Stromal cell of bone marrow (primary cell): ENCODE results near the gene CEACAM3.
A peak's percentile ranks its signal among the peaks of the same experiment; 100 is the strongest.

Experiments used
- DNase-seq: peaks from one replicate; pipeline ENCODE4 v3.0.0-alpha.2; 2012; ENCODE audit warnings: low read depth

The CEACAM3 gene

GRCh38 chr19:41844601-41845000 lies 48.2 kb downstream of the CEACAM3 start, which contains the start of gene LYPD4:
Gene LYPD4, minus strand, starts transcription at chr19:41844683. Its CDS starts 5,398 bp downstream, at chr19:41839285.
- no peak for DNase-seq

DNA sequence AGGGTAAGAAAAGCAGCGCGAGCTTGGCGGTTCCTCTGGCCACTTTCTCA lies 48.4 kb downstream of the CEACAM3 start, which contains the start of gene DMRTC2:
TSS of gene DMRTC2 (plus strand) at position 42 of the 50 bp plus-strand sequence. CDS start 2,387 bp downstream, outside the sequence.
- no peak for DNase-seq

DNA sequence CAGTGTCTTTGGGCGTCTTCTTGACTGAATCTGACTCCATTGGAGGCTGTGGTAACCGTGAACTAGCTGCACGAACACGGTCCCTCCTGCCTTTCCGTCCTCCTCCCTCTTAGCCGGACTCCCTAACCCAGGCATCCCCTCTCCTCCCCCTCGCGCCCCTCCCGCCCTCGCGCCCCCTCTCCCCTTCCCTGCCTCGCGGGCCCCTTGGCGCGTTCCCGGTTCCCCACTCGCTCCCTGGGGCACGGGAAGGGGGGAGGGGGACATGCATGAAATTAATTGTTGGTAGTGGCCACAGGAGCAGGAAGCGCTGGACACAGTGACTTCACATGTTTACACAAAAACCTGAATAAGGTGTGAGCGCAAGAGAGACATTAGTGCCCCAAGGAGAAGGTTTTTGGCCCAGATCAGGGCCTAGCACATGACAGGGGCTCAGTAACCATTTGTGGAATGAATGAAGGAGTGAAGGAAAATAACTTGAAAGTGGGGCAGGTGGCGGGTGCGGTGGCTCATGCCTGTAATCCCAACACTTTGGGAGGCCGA lies 48.7 kb downstream of the CEACAM3 start:
- DNase-seq, result no peak

DNA sequence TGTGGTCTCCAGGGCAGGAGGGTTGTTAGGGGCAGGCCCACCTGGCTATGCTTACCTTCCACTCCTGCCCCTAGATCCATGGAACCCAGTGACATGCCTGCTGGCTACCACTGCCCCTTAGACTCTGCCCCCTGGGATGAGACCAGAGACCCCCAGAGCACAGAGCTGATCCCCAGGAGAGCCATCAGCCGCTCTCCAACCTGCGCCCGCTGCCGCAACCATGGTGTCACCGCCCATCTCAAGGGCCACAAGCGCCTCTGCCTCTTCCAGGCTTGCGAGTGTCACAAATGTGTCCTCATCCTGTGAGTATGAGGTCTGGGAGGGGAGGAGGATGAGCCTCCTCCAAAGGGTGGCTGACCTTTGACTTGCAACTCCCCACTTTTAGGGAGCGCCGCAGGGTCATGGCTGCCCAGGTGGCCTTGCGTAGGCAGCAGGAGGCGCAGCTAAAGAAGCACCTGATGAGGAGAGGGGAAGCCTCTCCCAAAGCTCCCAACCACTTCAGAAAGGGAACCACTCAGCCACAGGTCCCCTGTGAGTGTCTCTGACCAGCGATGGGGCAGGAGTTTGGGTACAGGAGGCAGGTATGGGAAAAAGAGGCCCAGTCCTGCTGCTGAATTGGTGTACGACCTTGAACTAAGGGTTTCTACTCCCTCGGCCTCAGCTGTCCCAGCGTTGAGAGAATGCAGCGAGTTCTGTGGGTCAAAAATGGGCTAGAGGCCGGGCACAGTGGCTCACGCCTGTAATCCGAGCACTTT lies 51.1 kb downstream of the CEACAM3 start:
- DNase-seq, result no peak

DNA sequence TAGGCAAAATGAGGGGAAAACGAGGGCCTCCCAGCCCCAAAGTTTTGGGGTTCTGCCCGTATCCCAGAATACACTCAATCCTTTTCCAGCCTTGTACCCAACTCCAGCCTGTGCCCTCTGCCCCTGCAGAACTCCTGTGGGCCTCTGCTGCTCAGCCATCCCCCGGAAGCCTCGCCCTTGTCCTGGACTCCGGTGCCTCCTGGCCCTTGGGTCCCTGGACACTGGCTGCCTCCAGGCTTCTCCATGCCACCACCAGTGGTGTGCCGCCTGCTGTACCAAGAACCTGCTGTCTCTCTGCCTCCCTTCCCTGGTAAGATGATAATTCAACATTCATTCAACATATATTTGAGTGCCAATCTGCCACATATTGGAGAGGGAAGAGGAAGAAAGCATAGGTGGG lies 52.3 kb downstream of the CEACAM3 start:
- DNase-seq, result no peak

DNA sequence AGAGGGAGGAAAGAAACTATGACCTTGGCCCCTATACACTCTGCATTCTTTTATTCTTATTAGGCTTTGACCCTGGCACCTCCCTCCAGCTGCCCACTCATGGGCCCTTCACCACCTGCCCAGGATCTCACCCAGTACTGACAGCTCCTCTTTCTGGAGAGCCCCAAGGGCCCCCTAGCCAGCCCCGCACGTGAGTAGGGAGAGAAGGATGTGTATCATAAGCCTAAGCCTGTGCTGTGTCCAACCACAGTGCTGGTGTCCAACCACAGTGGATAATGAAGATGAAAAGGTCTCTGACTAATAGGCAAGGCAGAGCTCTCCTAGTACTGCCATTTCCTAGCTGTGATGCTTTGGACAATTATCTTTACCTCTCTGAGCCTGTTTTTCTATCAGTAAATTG lies 52.7 kb downstream of the CEACAM3 start:
- DNase-seq, result no peak

GRCh38 chr19:41850381-41850780 lies 54.0 kb downstream of the CEACAM3 start:
- no peak for DNase-seq

GRCh38 chr19:41851456-41851855 lies 55.1 kb downstream of the CEACAM3 start:
- DNase-seq, result no peak

DNA sequence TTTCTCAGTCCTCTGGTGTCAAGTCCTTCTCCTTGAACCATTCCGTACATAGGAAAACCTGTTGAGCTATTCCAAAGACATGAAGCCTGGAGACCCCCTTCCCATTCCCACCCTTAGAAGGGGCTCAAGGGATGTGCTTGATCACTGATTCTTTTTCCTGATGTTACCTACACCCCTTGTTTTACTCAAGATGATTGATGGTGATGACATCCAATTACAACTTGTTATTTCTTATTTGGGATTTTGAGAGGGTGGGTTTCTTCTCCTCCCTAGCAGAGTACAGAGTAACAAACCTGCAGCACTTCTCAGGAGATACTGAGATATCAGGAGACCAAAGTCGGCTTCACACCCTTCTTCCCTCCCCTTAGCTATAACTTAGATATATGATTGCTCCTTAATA lies 57.0 kb downstream of the CEACAM3 start:
- DNase-seq, result no peak

- DNase-seq, result no peak
Measured at GRCh38 chr19:41853768-41854167, 57.4 kb downstream of the CEACAM3 start.

DNA sequence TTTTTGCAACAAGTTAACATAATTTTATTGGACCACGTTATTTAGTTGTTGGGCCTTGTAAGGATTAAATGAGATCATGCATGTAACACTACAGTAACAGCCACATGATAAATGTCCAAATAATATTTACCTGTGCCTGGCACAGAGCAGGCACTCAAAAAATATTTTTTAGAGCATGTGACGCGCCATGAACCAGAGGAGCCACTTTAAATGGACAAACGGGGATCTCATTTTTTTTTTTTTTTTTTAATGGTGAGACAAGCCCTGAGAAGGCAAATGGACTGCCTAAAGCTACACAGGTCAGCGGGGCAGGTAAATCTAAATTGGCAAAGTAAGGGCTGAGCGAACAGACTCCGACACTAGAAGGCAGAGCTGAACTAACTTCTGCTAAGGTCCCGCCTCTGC lies 62.8 kb downstream of the CEACAM3 start:
- DNase-seq, result no peak

GRCh38 chr19:41859618-41860418 lies 63.4 kb downstream of the CEACAM3 start, which contains the start of gene RPS19:
Gene RPS19, plus strand, starts transcription at chr19:41860255. Its CDS starts 520 bp downstream, at chr19:41860775.
- peak; percentile 98 for DNase-seq

GRCh38 chr19:41860419-41861115 lies 64.2 kb downstream of the CEACAM3 start:
- no peak for DNase-seq
